SW480 (cell line): ENCODE measurements around the gene TNNC2.

Experiments used
- DNase-seq: peaks from one replicate; pipeline ENCODE4 v3.0.0-alpha.2; 2016; ENCODE audit warnings: low spot score

Gene TNNC2

DNA sequence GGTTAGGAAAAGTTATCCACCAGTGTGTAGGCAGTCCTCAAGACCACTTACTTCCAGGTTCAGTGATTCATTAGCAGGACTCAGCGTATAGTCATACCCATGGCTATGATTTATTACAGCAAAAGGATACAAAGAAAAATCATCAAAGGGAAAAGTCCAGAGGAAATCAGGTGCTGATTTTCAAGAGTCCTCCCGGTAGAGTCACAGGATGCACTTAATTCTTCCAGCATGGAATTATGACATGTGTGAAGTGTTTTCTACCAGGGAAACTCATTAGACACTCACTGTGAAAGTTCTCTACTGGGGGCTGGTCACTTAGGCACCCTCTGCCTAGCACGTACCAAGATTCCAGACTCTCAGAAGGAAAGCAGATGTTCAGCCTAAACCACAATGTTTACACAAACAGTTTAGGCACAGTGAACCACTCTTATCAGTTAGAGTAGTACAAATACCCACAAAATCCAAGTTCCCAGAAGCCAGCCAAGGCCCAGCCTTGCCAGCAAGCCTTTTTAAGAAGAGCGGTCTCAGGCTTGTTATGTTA, 45.7 kb downstream of the TNNC2 start:
- peak; percentile 98 for DNase-seq

DNA sequence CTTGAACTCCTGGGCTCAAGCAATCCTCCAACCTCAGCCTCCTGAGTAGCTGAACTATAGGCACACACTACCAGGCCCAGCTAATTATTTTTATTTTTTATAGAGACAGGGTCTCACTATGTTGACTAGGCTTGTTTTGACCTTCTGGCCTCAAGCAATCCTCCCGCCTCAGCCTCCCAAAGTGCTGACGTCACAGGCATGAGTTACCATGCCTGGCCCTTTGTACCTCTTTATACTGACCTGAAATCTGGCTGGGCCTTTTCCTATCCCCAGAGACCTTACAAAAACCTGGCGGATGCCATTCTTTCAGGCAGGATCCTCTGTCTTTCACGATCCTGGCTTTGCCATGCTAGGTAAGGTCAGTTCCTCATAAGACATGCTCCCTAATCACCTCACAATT, 47.0 kb downstream of the TNNC2 start:
- DNase-seq = no peak

DNA sequence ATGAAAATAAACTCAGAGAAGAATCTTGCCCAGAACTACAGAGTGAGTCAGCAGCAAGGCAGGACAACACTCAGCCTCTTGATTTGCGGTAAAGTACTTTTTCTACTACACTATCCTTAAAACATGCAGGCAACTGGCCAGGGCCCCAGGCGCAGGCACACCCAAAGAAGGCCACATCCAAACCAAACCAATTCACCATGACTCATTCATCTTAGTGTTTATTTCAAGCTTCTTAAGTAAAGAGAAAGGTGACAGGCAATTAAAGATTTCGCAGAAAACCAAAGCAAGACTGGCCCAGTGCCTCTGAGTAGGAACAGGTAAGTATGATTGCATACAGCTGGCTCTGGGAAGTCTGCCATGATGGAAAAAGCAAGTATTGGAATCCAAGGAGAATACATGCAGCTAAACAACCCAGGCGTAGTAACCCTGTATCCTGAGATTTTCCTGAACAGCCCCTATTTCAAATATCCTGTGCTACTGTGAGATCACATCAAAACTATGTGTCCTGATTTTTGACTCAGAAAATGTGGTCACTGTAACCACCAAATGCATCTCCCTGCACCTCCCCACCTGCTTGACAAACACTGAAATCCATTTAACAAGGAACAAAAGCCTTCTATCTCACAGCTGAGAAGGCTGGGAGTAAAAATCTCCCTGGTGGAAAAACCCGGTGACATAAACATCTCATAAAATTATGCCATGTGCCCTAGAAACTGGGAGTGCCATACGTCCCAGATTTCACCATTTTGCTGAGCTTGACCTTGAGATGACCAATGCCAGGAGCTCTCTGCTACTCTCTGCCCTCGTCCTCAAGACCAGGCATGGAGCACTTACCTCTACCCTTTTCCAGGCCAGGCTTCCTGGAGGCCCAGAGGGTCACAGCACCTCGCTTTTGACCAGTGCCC, 47.8 kb downstream of the TNNC2 start:
- peak; percentile 100 for DNase-seq

DNA sequence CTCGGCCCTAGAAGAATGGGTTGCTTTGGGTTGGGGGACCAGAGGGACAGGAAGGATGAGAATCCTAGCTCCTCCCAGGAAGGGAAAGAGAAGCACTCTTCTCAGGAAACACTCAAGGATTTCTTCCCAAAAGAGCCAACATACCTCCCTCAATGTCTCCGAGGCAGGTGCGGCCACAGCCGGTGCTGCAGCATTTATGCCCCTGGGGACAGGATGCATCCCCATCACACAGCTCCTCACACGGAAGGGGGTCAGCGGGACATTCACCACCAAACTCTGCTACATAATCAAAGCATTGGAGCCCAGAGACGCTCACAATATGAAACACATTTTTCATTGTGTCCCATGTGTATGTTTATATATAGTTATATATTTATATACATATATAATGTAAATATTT, 50.2 kb downstream of the TNNC2 start:
- DNase-seq = no peak

DNA sequence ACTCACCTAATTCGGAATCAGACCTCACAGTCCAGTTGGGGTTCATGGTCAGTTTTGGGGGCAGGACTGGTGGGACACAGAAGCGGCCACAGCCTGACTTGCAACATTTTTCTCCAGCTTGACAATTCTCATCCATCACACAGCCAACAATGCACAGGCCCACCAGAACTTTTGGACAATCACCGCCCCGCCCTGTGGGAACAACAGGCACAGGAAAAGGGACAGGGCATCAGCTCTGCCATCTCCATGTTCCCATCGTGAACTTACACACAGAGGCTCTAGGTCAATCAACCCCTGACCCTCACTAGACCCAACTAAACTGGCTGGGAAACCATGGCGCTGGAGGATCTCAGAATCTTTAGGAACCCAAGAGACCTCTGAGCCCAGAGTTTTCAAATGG, 51.7 kb downstream of the TNNC2 start:
- no peak for DNase-seq

DNA sequence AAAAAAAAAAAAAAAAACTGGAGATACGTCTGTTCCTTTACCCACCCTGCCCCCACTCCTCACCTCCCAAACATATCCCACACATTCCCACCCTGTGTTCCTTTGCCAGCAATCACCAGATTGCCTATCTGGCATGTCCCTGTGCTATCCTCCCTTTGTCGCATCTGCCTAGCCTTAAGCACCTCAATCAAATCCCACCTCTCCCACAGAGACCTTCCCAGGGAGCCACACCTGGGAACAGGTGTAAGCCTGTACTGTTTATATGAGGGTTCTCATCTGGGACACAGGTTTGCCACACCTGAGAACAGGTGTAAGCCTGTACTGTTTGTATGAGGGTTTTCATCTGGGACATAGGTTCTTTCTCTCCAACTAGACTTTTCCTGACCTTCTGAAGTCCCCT, 52.2 kb downstream of the TNNC2 start:
- DNase-seq = no peak
